ENCODE results near the gene SCFD1.

DNA sequence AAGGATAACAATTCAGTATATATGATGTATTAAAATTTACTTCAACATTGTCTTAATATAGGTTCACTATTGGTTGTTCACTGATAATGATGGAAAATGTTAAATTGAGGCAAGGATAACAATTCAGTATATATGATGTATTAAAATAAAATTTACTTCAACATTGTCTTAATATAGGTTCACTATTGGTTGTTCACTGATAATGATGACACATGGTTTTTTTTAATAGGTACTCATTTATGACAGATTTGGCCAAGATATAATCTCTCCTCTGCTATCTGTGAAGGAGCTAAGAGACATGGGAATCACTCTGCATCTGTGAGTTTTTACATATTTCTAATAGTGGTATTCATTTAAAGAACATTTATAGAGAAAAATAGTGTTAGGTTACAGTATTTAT lies 8.1 kb downstream of the SCFD1 start:
- TF ChIP-seq, protein P1, sequence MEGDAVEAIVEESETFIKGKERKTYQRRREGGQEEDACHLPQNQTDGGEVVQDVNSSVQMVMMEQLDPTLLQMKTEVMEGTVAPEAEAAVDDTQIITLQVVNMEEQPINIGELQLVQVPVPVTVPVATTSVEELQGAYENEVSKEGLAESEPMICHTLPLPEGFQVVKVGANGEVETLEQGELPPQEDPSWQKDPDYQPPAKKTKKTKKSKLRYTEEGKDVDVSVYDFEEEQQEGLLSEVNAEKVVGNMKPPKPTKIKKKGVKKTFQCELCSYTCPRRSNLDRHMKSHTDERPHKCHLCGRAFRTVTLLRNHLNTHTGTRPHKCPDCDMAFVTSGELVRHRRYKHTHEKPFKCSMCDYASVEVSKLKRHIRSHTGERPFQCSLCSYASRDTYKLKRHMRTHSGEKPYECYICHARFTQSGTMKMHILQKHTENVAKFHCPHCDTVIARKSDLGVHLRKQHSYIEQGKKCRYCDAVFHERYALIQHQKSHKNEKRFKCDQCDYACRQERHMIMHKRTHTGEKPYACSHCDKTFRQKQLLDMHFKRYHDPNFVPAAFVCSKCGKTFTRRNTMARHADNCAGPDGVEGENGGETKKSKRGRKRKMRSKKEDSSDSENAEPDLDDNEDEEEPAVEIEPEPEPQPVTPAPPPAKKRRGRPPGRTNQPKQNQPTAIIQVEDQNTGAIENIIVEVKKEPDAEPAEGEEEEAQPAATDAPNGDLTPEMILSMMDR (conservative IDR thresholded peaks at IDR 0.05): no peak
- TF ChIP-seq EZH2 (IDR thresholded peaks at IDR 0.05; ENCODE audit: low read depth): no peak
